ENCODE data around the gene RAMP2.
"Not testable (repeated sequence)": the region's sequence is repeated elsewhere in the genome, so short reads cannot be mapped to it uniquely, and the experiment has no call there.

GRCh38 chr17:42768006-42768405 is 7.0 kb downstream of the RAMP2 start:
- TF ChIP-seq CTCF (conservative IDR thresholded peaks at IDR 0.05; ENCODE audit: low read depth, low read length); EZH2 (IDR thresholded peaks at IDR 0.05; ENCODE audit: borderline replicate concordance, low read depth, low read length, poor library complexity, severe bottlenecking): not testable (repeated sequence)

Measured in A673 (cell line).